HepG2 (cell line): ENCODE results near the gene ATP9B. TPM values are rescaled to one million over a fixed set of nuclear protein-coding genes. Genes with fewer than 3 reads are reported as not detected.
A peak's percentile ranks its signal among the peaks of the same experiment; 100 is the strongest.

Experiments used
- ATAC-seq: fragments of 200-7000 bp; cut with Tn5 transposase; 3 replicates; pipeline ENCODE4 v1.9.1; 2020; ENCODE audit warnings: mild to moderate bottlenecking, moderate library complexity
- BruUV-seq: library from RNA; stranded (reverse); fragments of 400-500 nt; replicated peaks from 2 replicates; lab custom pipeline; 2021; lab: Mats Ljungman, UMichigan
- CTCF ChIA-PET: fragments of 300-600 bp; formaldehyde crosslinking; extraction: SDS; loops from one replicate; lab custom pipeline; 2021; ENCODE audit warnings: low total read pairs, inconsistent platforms, low intra/inter-chr PET ratio; lab: Yijun Ruan, JAX
- POLR2A ChIA-PET: fragments of 350-600 bp; sonication (Branson Sonifier 250); formaldehyde crosslinking; loops from one replicate; lab custom pipeline; 2020; ENCODE audit warnings: antibody characterized with exemption, inconsistent platforms; lab: Yijun Ruan, JAX
- DNase-seq: peaks from one replicate; pipeline ENCODE4 v3.0.0-alpha.2; 2015; ENCODE audit warnings: low spot score
- FAIRE-seq: peaks from 3 replicates; lab custom pipeline; 2011; peaks lifted over from hg19 to GRCh38; lab: Jason Lieb, UNC
- H2AFZ ChIP-seq: one replicate; pipeline ENCODE4 v1.6.1; 2011; ENCODE audit warnings: low read length, inconsistent platforms
- H3K27ac ChIP-seq: fragments of 300-600 bp; 3 replicates; pipeline ENCODE4 v1.8.0; 2011; ENCODE audit warnings: mixed run types, mild to moderate bottlenecking, mixed read lengths, low read length, inconsistent platforms; ENCODE audit not compliant: insufficient read depth; ENCODE audit errors: extremely low read length
- H3K27me3 ChIP-seq, 2 experiments: fragments of 200-600 bp in 1 of 2; 2 replicates in 1 of 2; 3 replicates in 1 of 2; pipeline versions ENCODE4 v1.6.0 to v1.8.0; 2011; ENCODE audit warnings: low read length in 2 of 2, mild to moderate bottlenecking in 2 of 2, moderate library complexity in 2 of 2, inconsistent platforms in 1 of 2; ENCODE audit not compliant: insufficient read depth in 2 of 2, control insufficient read depth in 1 of 2
- H3K36me3 ChIP-seq, 2 experiments: fragments of 200-600 bp in 1 of 2; replicated peaks in 1 of 2; 2 replicates in 1 of 2; 3 replicates in 1 of 2; pipeline versions ENCODE4 v1.5.1 to v1.8.0; 2011; ENCODE audit warnings: low read length in 2 of 2, inconsistent platforms in 1 of 2; ENCODE audit not compliant: insufficient read depth in 2 of 2, control insufficient read depth in 1 of 2
- H3K4me1 ChIP-seq: 2 replicates; pipeline ENCODE4 v1.5.1; 2012; ENCODE audit warnings: low read length, inconsistent platforms; ENCODE audit not compliant: insufficient read depth
- H3K4me2 ChIP-seq: 2 replicates; pipeline ENCODE4 v1.6.0; 2011; ENCODE audit warnings: low read depth, low read length, inconsistent platforms
- H3K4me3 ChIP-seq, 3 experiments: fragments of 200-600 bp in 1 of 3; sonication (generic), shearing (Covaris generic) in 1 of 3; replicated peaks in 1 of 3; 2 replicates each; pipeline ENCODE4 v1.5.1; 2011 to 2016; ENCODE audit warnings: low read length in 3 of 3, inconsistent platforms in 2 of 3, low read depth in 2 of 3, mild to moderate bottlenecking in 2 of 3, control low read depth in 1 of 3, mixed read lengths in 1 of 3; ENCODE audit not compliant: insufficient read depth in 1 of 3
- H3K79me2 ChIP-seq: one replicate; pipeline ENCODE4 v1.6.1; 2011; ENCODE audit warnings: low read length, inconsistent platforms; ENCODE audit not compliant: insufficient read depth
- H3K9ac ChIP-seq: 2 replicates; pipeline ENCODE4 v1.6.0; 2011; ENCODE audit warnings: mild to moderate bottlenecking, low read depth, low read length, inconsistent platforms; ENCODE audit not compliant: insufficient read depth
- H3K9me3 ChIP-seq: 2 replicates; pipeline ENCODE4 v1.5.1; 2012; ENCODE audit warnings: mild to moderate bottlenecking, low read length
- H4K20me1 ChIP-seq: 2 replicates; pipeline ENCODE4 v1.6.0; 2011; ENCODE audit warnings: inconsistent platforms, mild to moderate bottlenecking, low read length, moderate library complexity; ENCODE audit not compliant: insufficient read depth
- ARID2 ChIP-seq: sonication (generic); formaldehyde crosslinking; IDR thresholded peaks from 2 replicates; pipeline ENCODE4 v1.8.1; 2022; ENCODE audit warnings: mild to moderate bottlenecking, missing genetic modification reagents, borderline replicate concordance
- CEBPB ChIP-seq: IDR thresholded peaks from 2 replicates; pipeline ENCODE4 v1.6.1; 2011; ENCODE audit warnings: low read depth, low read length, improper control_type of control experiment, borderline replicate concordance
- JARID2 ChIP-seq: sonication (generic); formaldehyde crosslinking; IDR thresholded peaks from 2 replicates; pipeline ENCODE4 v1.8.1; 2023; ENCODE audit warnings: missing genetic modification reagents, inconsistent platforms; ENCODE audit not compliant: insufficient replicate concordance
- KLF11 ChIP-seq: IDR thresholded peaks from 2 replicates; pipeline ENCODE4 v1.6.1; 2016; ENCODE audit warnings: missing compliant biosample characterization
- MAFK ChIP-seq, 2 experiments: IDR thresholded peaks in 1 of 2; conservative IDR thresholded peaks in 1 of 2; 2 replicates each; pipeline ENCODE4 v1.6.1; 2011; ENCODE audit warnings: improper control_type of control experiment in 2 of 2, low read length in 2 of 2
- MAZ ChIP-seq, 2 experiments: sonication (generic) in 1 of 2; formaldehyde crosslinking in 1 of 2; IDR thresholded peaks; 2 replicates each; pipeline versions ENCODE4 v1.5.0 to v1.6.1; 2012 to 2020; ENCODE audit warnings: low read depth in 2 of 2, mild to moderate bottlenecking in 2 of 2, borderline replicate concordance in 1 of 2, improper control_type of control experiment in 1 of 2, low read length in 1 of 2, missing genetic modification reagents in 1 of 2, moderate library complexity in 1 of 2
- NFATC3 ChIP-seq: sonication (generic); formaldehyde crosslinking; IDR thresholded peaks from 2 replicates; pipeline ENCODE4 v1.5.1; 2020; ENCODE audit warnings: mild to moderate bottlenecking, missing genetic modification reagents
- PHF21A ChIP-seq: sonication (generic); formaldehyde crosslinking; IDR thresholded peaks from 2 replicates; pipeline ENCODE4 v1.5.0; 2020; ENCODE audit warnings: mild to moderate bottlenecking, missing genetic modification reagents
- ZMAT3 ChIP-seq: sonication (generic); formaldehyde crosslinking; conservative IDR thresholded peaks from 2 replicates; pipeline ENCODE4 v1.7.0; 2021; ENCODE audit warnings: missing genetic modification reagents
- ZNF367 ChIP-seq: sonication (generic); formaldehyde crosslinking; IDR thresholded peaks from 2 replicates; pipeline ENCODE4 v1.4.0; 2020; ENCODE audit warnings: missing genetic modification reagents, borderline replicate concordance
- ZNF777 ChIP-seq: sonication (generic); formaldehyde crosslinking; IDR thresholded peaks from 2 replicates; pipeline ENCODE4 v1.4.0; 2020; ENCODE audit warnings: missing genetic modification reagents
- WGBS: methylation state at CpG from one replicate; pipeline ENCODE4 v1.1.6; 2017; ENCODE audit warnings: low lambda C conversion rate; 5-methylcytosine and 5-hydroxymethylcytosine counted together
- in situ Hi-C: cut with HindIII; loops from 2 replicates; pipeline ENCODE4 v1.10.0; 2017; ENCODE audit warnings: low pct_unique_long_range_greater_than_20kb; ENCODE audit not compliant: extremely low pct_ligation_motif_present
- intact Hi-C: fragments of 100-400 bp; cut with micrococcal nuclease; formaldehyde crosslinking; loops from one replicate; pipeline ENCODE4 v1.10.0; 2022; ENCODE audit not compliant: unreplicated experiment
- polyA plus RNA-seq, 8 experiments: library from polyadenylated mRNA; depleted of rRNA in 3 of 8; stranded (reverse) in 7 of 8; unstranded in 1 of 8; fragments of >200 nt; fragmentation: Illumina TruSeq in 4 of 8; extraction: Trizol in 4 of 8; gene quantifications; 2 replicates each; pipeline versions ENCODE4 v1.2.1 to v1.2.3, GENCODE V29; 2011 to 2016; ENCODE audit warnings: low read depth in 4 of 8, missing spikeins in 1 of 8, mixed read lengths in 1 of 8; ENCODE audit not compliant: insufficient read depth in 1 of 8
- total RNA-seq, 5 experiments: library from RNA; depleted of rRNA; stranded (reverse); fragments of >200 nt; fragmentation: Illumina TruSeq; extraction: Trizol; gene quantifications; 2 replicates each; pipeline ENCODE4 v1.2.3, GENCODE V29; 2016; ENCODE audit warnings: low read depth in 1 of 5
- TF ChIP-seq, protein P1 (sequence below): sonication (generic); formaldehyde crosslinking; IDR thresholded peaks from 2 replicates; pipeline ENCODE4 v1.8.1; 2023; ENCODE audit warnings: mild to moderate bottlenecking, missing genetic modification reagents
- TF ChIP-seq, protein P2 (sequence below): sonication (generic); formaldehyde crosslinking; IDR thresholded peaks from 2 replicates; pipeline ENCODE4 v1.5.0; 2020; ENCODE audit warnings: missing genetic modification reagents, mild to moderate bottlenecking, borderline replicate concordance

ATP9B gene
- total and polyA plus RNA-seq, 2 of the 13 experiments (the other 11 are each of a cell fraction or from before 2014, with no cell fraction given) = 10.8 to 11.3 TPM

DNA sequence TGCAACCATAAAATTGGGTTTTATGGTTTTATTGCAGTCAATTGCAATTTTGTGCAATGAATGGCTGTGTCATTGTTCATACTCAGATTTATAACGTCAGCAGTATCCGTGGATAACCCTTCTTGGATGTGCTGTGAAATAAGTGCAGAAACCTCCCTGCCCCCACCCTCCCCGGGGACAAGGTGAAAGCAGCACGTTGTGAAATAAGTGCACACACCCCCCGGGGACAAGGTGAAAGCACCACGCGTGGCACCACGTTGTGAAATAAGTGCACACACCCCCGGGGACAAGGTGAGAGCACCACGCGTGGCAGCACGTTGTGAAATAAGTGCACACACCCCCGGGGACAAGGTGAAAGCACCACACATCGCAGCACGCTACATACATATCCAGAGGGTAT, 232.9 kb downstream of the ATP9B start:
- H3K4me2 ChIP-seq = no peak overlapping the region
- FAIRE-seq (no peak), DNase-seq (no peak), ATAC-seq (no peak)
- intact Hi-C loops = no loop called here
- H3K27ac ChIP-seq = no peak overlapping the region
- no peaks in the 10 kb centered on the region for H3K27me3 ChIP-seq
- BruUV-seq = no TSS peak
- no peaks in the 10 kb centered on the region for H3K9me3 ChIP-seq
- no peak overlapping the region for H3K4me3 ChIP-seq
- no peaks in the 10 kb centered on the region for H3K4me1 ChIP-seq
- no peak for TF ChIP-seq ZNF367 (CRISPR knock-in tag)
- TF ChIP-seq CEBPB = peak; percentile 27; the same call in 1 of the 2 replicates
- no peak for TF ChIP-seq MAZ (IDR thresholded peaks at IDR 0.05; ENCODE audit: borderline replicate concordance, low read depth, low read length)
- TF ChIP-seq MAZ (CRISPR knock-in tag; IDR thresholded peaks at IDR 0.05; ENCODE audit: low read depth) = no peak
- H3K36me3 ChIP-seq = peaks cover 3 to 27% of the 10 kb centered on the region in 2 experiments; a peak in 4 of 5 replicates
- in situ Hi-C loops = no loop called here
- no peaks in the 10 kb centered on the region for H4K20me1 ChIP-seq
- H2AFZ ChIP-seq = no peak overlapping the region
- H3K9ac ChIP-seq = no peak overlapping the region
- 85% methylated on average over 15 of the region's 15 CpGs for WGBS
- CTCF ChIA-PET = no interaction called here
- no peaks in the 10 kb centered on the region for H3K79me2 ChIP-seq
- POLR2A ChIA-PET = no interaction called here

DNA sequence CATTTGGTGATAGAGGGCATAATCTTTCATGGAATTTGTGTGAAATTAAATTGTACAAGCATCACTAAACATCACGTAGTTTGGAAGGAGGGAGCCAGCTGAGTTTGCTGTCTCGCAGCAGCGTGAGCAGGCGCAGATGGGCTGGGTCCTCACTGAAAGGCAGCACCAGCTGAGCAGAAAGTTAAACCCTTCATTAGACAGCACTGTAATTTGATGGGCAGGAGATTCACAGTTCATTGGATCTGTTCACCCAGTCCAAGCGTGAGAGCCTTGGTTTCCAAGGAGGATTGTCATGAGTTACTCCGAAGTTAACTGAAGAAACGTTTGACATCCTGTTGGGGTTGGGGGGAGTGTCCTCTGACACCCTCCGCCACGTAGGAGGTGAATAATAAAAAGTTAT, 236.7 kb downstream of the ATP9B start:
- H3K9ac ChIP-seq = no peak overlapping the region
- ATAC-seq (no peak), DNase-seq (no peak), FAIRE-seq (no peak)
- no peak overlapping the region for H3K4me2 ChIP-seq
- WGBS = 97% methylated on average over 9 of the region's 9 CpGs
- no peak overlapping the region for H2AFZ ChIP-seq
- ChIA-PET POLR2A (no interaction called here), CTCF (no interaction called here)
- in situ Hi-C loops (no loop called here), intact Hi-C loops (no loop called here)
- peaks cover 4 to 36% of the 10 kb centered on the region in 2 experiments; a peak in 4 of 5 replicates for H3K36me3 ChIP-seq
- H4K20me1 ChIP-seq = no peaks in the 10 kb centered on the region
- no peaks in the 10 kb centered on the region for H3K9me3 ChIP-seq
- H3K79me2 ChIP-seq = no peaks in the 10 kb centered on the region
- H3K4me1 ChIP-seq = no peaks in the 10 kb centered on the region
- no peaks in the 10 kb centered on the region for H3K27me3 ChIP-seq
- no peak overlapping the region for H3K4me3 ChIP-seq
- no peak overlapping the region for H3K27ac ChIP-seq
- BruUV-seq = no TSS peak
- TF ChIP-seq ZMAT3 (no peak), ARID2 (CRISPR knock-in tag) (no peak), KLF11 (CRISPR knock-in tag) (no peak), PHF21A (CRISPR knock-in tag) (no peak), JARID2 (no peak), NFATC3 (no peak), MAFK (conservative IDR thresholded peaks at IDR 0.05 in 1 of 2, IDR thresholded peaks at IDR 0.05 in 1 of 2; ENCODE audit: low read length in 2 of 2) (no peak), ZNF777 (CRISPR knock-in tag) (no peak)
- TF ChIP-seq, protein P1, sequence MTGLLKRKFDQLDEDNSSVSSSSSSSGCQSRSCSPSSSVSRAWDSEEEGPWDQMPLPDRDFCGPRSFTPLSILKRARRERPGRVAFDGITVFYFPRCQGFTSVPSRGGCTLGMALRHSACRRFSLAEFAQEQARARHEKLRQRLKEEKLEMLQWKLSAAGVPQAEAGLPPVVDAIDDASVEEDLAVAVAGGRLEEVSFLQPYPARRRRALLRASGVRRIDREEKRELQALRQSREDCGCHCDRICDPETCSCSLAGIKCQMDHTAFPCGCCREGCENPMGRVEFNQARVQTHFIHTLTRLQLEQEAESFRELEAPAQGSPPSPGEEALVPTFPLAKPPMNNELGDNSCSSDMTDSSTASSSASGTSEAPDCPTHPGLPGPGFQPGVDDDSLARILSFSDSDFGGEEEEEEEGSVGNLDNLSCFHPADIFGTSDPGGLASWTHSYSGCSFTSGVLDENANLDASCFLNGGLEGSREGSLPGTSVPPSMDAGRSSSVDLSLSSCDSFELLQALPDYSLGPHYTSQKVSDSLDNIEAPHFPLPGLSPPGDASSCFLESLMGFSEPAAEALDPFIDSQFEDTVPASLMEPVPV (CRISPR knock-in tag) = no peak
- TF ChIP-seq, protein P2, sequence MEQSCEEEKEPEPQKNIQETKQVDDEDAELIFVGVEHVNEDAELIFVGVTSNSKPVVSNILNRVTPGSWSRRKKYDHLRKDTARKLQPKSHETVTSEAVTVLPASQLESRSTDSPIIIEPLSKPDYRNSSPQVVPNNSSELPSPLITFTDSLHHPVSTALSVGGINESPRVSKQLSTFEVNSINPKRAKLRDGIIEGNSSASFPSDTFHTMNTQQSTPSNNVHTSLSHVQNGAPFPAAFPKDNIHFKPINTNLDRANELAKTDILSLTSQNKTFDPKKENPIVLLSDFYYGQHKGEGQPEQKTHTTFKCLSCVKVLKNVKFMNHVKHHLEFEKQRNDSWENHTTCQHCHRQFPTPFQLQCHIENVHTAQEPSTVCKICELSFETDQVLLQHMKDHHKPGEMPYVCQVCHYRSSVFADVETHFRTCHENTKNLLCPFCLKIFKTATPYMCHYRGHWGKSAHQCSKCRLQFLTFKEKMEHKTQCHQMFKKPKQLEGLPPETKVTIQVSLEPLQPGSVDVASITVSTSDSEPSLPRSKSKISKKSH (CRISPR knock-in tag) = no peak
